Measurements from ENCODE around the gene MAPKAPK5.
"Not testable (repeated sequence)": the region's sequence is repeated elsewhere in the genome, so short reads cannot be mapped to it uniquely, and the experiment has no call there.

MAPKAPK5 gene

GRCh38 chr12:111828338-111828979 is 13.6 kb upstream of the MAPKAPK5 start:
- no peak for DNase-seq

GRCh38 chr12:111829635-111830034 is 12.4 kb upstream of the MAPKAPK5 start:
- not testable (repeated sequence) for DNase-seq

- DNase-seq, result peak; percentile 11 to 48
Observed at GRCh38 chr12:111834740-111835386, 7.2 kb upstream of the MAPKAPK5 start.

GRCh38 chr12:111835531-111836181 is 6.4 kb upstream of the MAPKAPK5 start:
- not testable (repeated sequence) for DNase-seq

GRCh38 chr12:111838353-111838752 is 3.7 kb upstream of the MAPKAPK5 start:
- peak; percentile 88 to 96 for DNase-seq

GRCh38 chr12:111840807-111841206 is 1.2 kb upstream of the MAPKAPK5 start:
- no peak for DNase-seq

GRCh38 chr12:111841236-111841749 is 735 bp upstream of the MAPKAPK5 start:
- peak in 1 of 2 experiments; percentile 19 for DNase-seq

- no peak for DNase-seq
Observed at GRCh38 chr12:111842556-111843396, 748 bp downstream of the MAPKAPK5 start.

- peak in 1 of 2 experiments; percentile 28 for DNase-seq
Observed at GRCh38 chr12:111846016-111846415, 4.0 kb downstream of the MAPKAPK5 start.

- DNase-seq, result no peak
Observed at GRCh38 chr12:111850526-111850925, 8.5 kb downstream of the MAPKAPK5 start.

- no peak for DNase-seq
Observed at GRCh38 chr12:111858186-111858585, 16.2 kb downstream of the MAPKAPK5 start.

GRCh38 chr12:111858778-111859177 is 16.8 kb downstream of the MAPKAPK5 start:
- DNase-seq, result no peak

GRCh38 chr12:111864913-111865312 is 22.9 kb downstream of the MAPKAPK5 start:
- DNase-seq, result no peak

GRCh38 chr12:111867531-111867930 is 25.5 kb downstream of the MAPKAPK5 start:
- no peak for DNase-seq

- no peak for DNase-seq
Observed at GRCh38 chr12:111868676-111869588, 26.9 kb downstream of the MAPKAPK5 start.

GRCh38 chr12:111869671-111870070 is 27.6 kb downstream of the MAPKAPK5 start:
- DNase-seq, result no peak

GRCh38 chr12:111870216-111870615 is 28.2 kb downstream of the MAPKAPK5 start:
- no peak for DNase-seq

GRCh38 chr12:111870706-111871105 is 28.7 kb downstream of the MAPKAPK5 start:
- no peak for DNase-seq

GRCh38 chr12:111873113-111873512 is 31.1 kb downstream of the MAPKAPK5 start:
- no peak for DNase-seq

- no peak for DNase-seq
Observed at GRCh38 chr12:111881716-111882115, 39.7 kb downstream of the MAPKAPK5 start.

GRCh38 chr12:111886662-111887545 is 44.9 kb downstream of the MAPKAPK5 start:
- DNase-seq, result no peak
